ENCODE measurements around the gene GJA5. TPM values are rescaled to one million over a fixed set of nuclear protein-coding genes. Genes with fewer than 3 reads are reported as not detected.

Gene GJA5
- total RNA-seq, 1 donor from 2014 or later: 4.7 TPM

GRCh38 chr1:147769106-147769505 lies 8.7 kb upstream of the GJA5 start:
- intact Hi-C loops (cut with micrococcal nuclease): no loop called here
- ATAC-seq (no peak), DNase-seq (no peak)

DNA sequence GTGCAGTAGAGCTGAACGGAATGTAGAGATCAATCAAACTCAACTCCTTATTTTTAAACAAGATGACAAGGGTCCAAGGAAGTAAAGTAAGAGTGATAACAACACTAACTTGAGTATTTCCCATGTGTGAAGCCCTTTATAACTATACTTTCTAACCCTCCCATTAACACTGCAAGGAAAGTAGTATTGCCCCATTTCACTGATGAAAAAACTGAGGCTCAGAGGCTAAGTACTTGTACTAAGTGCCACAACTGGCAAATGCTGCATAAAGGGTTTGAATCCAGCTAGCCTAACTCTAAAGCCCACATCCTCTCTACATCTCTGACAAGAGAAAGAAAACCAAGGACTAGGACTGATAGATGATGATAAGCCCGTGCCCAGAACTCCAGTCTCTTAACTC lies 8.2 kb upstream of the GJA5 start:
- ATAC-seq (no peak), DNase-seq (no peak)
- intact Hi-C loops (cut with micrococcal nuclease): no loop called here

- intact Hi-C loops (cut with micrococcal nuclease): no loop called here
- ATAC-seq (no peak), DNase-seq (no peak)
These were observed 7.7 kb upstream of the GJA5 start for GRCh38 chr1:147768101-147768500.

DNA sequence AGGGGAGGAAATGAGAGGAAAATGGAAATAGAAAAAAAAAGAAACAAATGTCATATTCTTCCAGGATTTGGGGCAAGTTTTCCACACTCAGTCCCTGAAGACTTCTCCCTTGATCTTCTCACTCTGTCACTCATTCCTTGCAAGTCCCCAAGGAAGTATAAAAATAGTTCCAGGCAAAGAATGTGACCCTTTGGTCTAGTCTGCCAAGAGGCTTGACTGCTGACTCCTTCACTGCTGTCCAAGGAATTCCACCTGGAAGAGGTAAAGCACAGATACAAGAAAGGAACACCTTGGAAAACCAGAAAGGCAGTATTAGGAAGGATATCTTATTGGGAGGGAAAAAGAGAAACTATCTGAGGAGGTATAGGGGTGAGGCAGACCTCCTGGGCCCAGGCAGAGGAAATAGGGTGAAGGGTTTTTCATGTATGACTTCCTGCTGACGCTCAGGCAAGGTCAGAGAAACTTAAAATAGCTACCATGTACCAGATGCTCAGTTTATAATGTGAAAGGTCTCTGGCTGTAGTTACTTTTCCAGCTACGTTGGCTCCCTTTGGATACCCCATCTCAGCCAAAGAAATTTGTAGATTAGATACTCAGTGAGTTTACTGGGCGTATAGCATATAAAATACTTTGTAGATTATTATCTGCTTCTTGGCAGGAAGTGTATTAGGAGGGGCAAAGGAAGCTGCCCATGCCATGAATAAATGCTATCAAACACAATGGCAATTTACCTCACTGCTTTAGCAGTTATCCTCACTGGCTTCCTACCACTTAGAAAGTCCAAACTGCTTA lies 2.0 kb upstream of the GJA5 start:
- DNase-seq (no peak), ATAC-seq (peak; percentile 64)
- intact Hi-C loops (cut with micrococcal nuclease): no loop called here

DNA sequence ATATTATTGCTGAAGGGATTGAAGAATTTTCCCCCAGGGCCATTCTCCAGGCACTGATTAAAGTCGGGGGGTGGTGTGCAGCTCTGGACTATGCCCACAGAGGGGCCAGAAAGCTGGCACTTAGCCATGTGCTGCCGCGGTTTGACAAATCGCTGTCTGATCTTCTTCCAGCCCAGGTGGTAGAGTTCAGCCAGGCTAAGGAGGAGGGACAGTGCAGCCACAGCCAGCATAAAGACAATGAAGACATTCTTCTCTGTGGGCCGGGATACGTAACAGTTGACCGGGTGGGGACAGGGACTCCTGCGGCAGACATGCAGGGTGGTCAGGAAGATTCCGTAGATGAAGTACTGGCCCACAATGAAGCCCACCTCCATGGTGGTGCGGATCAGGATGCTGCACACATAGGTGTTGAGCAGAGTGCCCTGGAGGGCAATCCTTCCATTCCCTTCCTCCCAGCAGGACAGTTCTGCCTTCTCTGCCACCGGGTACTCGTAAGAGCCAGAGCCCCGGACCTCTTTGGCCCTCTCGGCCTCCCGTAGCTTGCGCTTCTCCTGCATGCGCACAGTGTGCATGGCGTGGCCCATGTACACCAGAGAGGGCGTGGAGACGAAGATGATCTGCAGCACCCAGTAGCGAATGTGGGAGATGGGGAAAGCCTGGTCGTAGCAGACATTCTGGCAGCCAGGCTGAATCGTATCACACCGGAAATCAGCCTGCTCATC lies 1.9 kb downstream of the GJA5 start:
- ATAC-seq (no peak), DNase-seq (no peak)
- intact Hi-C loops (cut with micrococcal nuclease): no loop called here

GRCh38 chr1:147757015-147757990 lies 3.1 kb downstream of the GJA5 start:
- peak; percentile 34 for ATAC-seq
- no peak for DNase-seq
- intact Hi-C loops (cut with micrococcal nuclease): no loop called here

- DNase-seq (no peak), ATAC-seq (no peak)
- intact Hi-C loops (cut with micrococcal nuclease): no loop called here
These were observed 4.1 kb downstream of the GJA5 start for GRCh38 chr1:147756341-147756740.

DNA sequence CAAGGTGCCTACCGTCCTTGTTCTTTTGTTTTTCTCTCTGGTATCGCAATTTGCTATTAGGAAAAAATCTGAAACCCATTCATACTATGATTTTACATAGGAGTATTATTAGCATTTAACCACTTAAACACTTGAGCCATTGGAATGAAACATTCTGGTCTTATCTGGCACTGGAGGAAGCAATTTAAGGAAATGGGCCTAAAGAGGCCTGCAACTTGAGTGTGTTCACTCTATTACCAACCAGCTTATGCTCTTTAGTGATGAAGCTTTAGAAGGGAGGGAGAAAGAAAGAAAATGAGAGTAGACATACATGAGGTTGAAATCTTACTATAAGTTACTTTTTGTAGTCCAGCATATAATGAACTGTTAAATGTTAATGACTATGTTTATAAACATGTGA lies 5.7 kb downstream of the GJA5 start:
- DNase-seq (no peak), ATAC-seq (no peak)
- intact Hi-C loops (cut with micrococcal nuclease): no loop called here

DNA sequence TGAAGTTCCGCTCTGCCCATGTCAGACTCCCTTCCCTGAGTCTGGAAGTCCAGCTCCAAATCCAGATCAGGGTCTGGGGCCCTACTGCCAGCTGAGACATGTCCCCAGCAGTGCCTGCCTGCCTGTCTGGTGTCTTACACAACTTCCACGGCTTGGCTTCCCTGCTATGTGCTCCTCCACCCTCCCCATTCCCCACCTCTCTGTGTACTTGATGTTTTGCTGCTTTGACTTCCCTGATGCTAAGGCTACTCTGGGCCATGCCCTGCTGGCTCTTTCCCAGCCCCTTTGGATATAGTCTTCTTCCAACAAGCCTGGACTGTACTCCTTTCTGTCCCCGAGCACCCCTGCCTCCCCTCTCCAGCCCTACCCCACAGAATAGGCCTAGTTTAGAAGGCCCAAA lies 7.3 kb downstream of the GJA5 start:
- intact Hi-C loops (cut with micrococcal nuclease): no loop called here
- ATAC-seq (peak; percentile 14), DNase-seq (no peak)

GRCh38 chr1:147752511-147752910 lies 7.9 kb downstream of the GJA5 start:
- no peak for ATAC-seq
- no peak for DNase-seq
- intact Hi-C loops (cut with micrococcal nuclease): no loop called here

DNA sequence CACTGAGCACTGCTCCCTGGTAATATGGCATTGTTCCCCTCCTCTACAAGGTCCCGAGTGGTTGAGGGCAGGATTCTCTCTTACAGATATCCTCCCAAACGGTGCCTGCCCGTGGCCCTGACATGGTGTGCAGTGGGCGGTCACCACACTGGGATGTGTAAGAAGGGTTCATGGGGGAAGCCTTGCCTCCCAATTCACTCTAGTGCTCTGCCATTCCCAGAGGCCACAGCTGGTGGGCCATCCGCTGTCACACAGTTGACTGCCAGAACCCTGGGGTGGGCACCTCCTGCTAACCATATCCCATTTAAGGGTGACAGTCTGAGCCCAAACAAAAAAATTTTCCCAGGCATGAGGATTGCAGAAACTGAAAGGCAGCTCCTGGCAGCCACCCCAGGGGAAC lies 9.1 kb downstream of the GJA5 start:
- intact Hi-C loops (cut with micrococcal nuclease): no loop called here
- DNase-seq: no peak
- ATAC-seq: no peak

- DNase-seq (no peak), ATAC-seq (no peak)
- intact Hi-C loops (cut with micrococcal nuclease): no loop called here
These were observed 9.7 kb downstream of the GJA5 start for GRCh38 chr1:147750618-147751217.

DNA sequence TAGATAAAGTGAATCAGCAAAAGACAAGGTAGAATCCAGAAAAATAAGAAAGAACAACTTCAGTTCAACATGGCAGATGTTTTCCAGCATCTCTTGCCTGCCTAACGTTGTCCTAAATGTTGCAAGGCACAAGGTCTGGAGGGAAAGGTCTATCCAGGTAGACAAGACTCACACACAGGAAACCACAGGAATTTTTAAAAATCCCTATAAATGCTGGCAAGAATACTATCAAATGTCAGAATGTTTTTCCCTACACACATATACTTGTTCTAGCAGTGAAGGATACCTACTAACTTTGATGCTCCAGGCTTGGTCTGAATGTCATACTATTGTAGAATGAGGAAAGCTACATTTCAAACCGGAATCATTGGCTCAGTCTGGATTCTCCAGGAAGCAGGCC lies 10.6 kb downstream of the GJA5 start:
- intact Hi-C loops (cut with micrococcal nuclease): no loop called here
- ATAC-seq (no peak), DNase-seq (no peak)

- ATAC-seq: peak; percentile 95
- DNase-seq: peak; percentile 43
- intact Hi-C loops (cut with micrococcal nuclease): no loop called here
These were observed 11.6 kb downstream of the GJA5 start for GRCh38 chr1:147748676-147749350.

GRCh38 chr1:147747966-147748365 lies 12.4 kb downstream of the GJA5 start:
- no peak for DNase-seq
- intact Hi-C loops (cut with micrococcal nuclease): no loop called here
- no peak for ATAC-seq

- ATAC-seq: no peak
- no peak for DNase-seq
- intact Hi-C loops (cut with micrococcal nuclease): no loop called here
These were observed 15.1 kb downstream of the GJA5 start for GRCh38 chr1:147745271-147745670.

- peak; percentile 52 for DNase-seq
- intact Hi-C loops (cut with micrococcal nuclease): no loop called here
- ATAC-seq: peak; percentile 33
These were observed 19.3 kb downstream of the GJA5 start for GRCh38 chr1:147741065-147741464.

DNA sequence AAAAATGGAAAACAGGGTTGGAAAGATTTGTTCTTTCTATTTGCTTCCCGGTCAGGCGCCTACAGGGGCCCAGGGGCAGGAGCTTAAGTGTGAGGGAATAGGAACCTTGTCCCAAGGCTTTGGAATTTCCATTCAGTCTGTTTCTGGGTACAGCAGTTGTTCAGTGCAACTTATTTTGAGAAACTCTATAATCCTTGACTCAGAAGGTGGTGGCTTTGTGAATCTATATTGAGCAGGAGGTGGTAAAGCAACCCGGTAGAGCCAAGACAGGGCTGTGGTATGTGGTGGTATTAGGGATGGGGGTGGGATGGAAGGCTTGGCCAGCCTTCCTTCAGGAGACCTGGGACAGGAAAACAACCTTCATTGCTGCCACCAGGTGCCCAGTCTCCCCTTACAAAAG lies 20.0 kb downstream of the GJA5 start:
- no peak for ATAC-seq
- DNase-seq: no peak
- intact Hi-C loops (cut with micrococcal nuclease): no loop called here

Measured in left ventricle myocardium superior (tissue), 1 donor.